Astrocyte of the spinal cord (primary cell): Measurements from ENCODE around the gene TMEFF2.

Experiments
- DNase-seq: peaks from one replicate; pipeline ENCODE4 v3.0.0; 2011; ENCODE audit warnings: low read depth, low spot score
- H3K4me3 ChIP-seq: 2 replicates; pipeline ENCODE4 v1.5.1; 2011; ENCODE audit warnings: low read depth, mild to moderate bottlenecking, low read length, moderate library complexity
- CTCF ChIP-seq: IDR thresholded peaks from 2 replicates; pipeline ENCODE4 v1.5.1; 2012; ENCODE audit warnings: low read depth, mild to moderate bottlenecking, low read length, inconsistent platforms
- in situ Hi-C: cut with HindIII; loops from 2 replicates; pipeline ENCODE4 v1.10.0; 2017; ENCODE audit warnings: low sequenced_read_pairs

TMEFF2 gene

GRCh38 chr2:191933307-191934105, 261.2 kb downstream of the TMEFF2 start:
- H3K4me3 ChIP-seq: no peak overlapping the region
- DNase-seq: no peak
- in situ Hi-C loops: no loop called here
- no peak for TF ChIP-seq CTCF

- no peak for DNase-seq
- in situ Hi-C loops: no loop called here
- H3K4me3 ChIP-seq: no peak overlapping the region
- no peak for TF ChIP-seq CTCF
These were observed 262.4 kb downstream of the TMEFF2 start for GRCh38 chr2:191932286-191932685.

GRCh38 chr2:191931329-191931728, 263.4 kb downstream of the TMEFF2 start:
- in situ Hi-C loops: no loop called here

GRCh38 chr2:191930205-191930604, 264.5 kb downstream of the TMEFF2 start:
- no peak overlapping the region for H3K4me3 ChIP-seq
- in situ Hi-C loops: no loop called here
- DNase-seq: no peak

More at GRCh38 chr2:191931329-191931728, 263.4 kb downstream of the TMEFF2 start:
- no peak overlapping the region for H3K4me3 ChIP-seq
- DNase-seq: no peak
- no peak for TF ChIP-seq CTCF

GRCh38 chr2:191929288-191929687, 265.4 kb downstream of the TMEFF2 start:
- TF ChIP-seq CTCF: no peak
- no peak for DNase-seq
- in situ Hi-C loops: no loop called here
- H3K4me3 ChIP-seq: no peak overlapping the region

More at GRCh38 chr2:191930205-191930604, 264.5 kb downstream of the TMEFF2 start:
- TF ChIP-seq CTCF: no peak

GRCh38 chr2:191927991-191928390, 266.7 kb downstream of the TMEFF2 start:
- in situ Hi-C loops: no loop called here

More at GRCh38 chr2:191927991-191928390, 266.7 kb downstream of the TMEFF2 start:
- H3K4me3 ChIP-seq: no peak overlapping the region
- peak; percentile 92 for DNase-seq
- no peak for TF ChIP-seq CTCF
